ENCODE data around the gene EDAR. TPM values are rescaled to one million over a fixed set of nuclear protein-coding genes. Genes with fewer than 3 reads are reported as not detected.
A peak's percentile ranks its signal among the peaks of the same experiment; 100 is the strongest.

Gene EDAR
- total RNA-seq, 6 donors from 2014 or later: under 0.01 to 0.13 (median 0.09) TPM; not detected in 3

- H3K4me1 ChIP-seq: no peaks in the 10 kb centered on the region
- 89 to 91% methylated on average over 12 to 17 of the region's 17 CpGs for WGBS, 2 donors
- no peaks in the 10 kb centered on the region for H3K27me3 ChIP-seq
- no peak for TF ChIP-seq POLR2A (IDR thresholded peaks at IDR 0.05)
- no peak for TF ChIP-seq CTCF (IDR thresholded peaks at IDR 0.05)
- H3K27ac ChIP-seq: no peak overlapping the region
- H3K36me3 ChIP-seq: no peaks in the 10 kb centered on the region
- ATAC-seq (ENCODE audit: low FRiP score in 2 of 2) (no peak), DNase-seq (no peak)
- no peaks in the 10 kb centered on the region for H3K9me3 ChIP-seq
- no peak overlapping the region for H3K4me3 ChIP-seq
These were observed 60.2 kb downstream of the EDAR start for GRCh38 chr2:108928660-108929377.

GRCh38 chr2:108927936-108928659 is 60.9 kb downstream of the EDAR start:
- no peaks in the 10 kb centered on the region for H3K4me1 ChIP-seq
- no peak overlapping the region for H3K27ac ChIP-seq
- H3K27me3 ChIP-seq: no peaks in the 10 kb centered on the region
- H3K9me3 ChIP-seq: no peaks in the 10 kb centered on the region
- DNase-seq (no peak), ATAC-seq (ENCODE audit: low FRiP score in 2 of 2) (peak in 1 of 2 donors; percentile 52)
- H3K4me3 ChIP-seq: no peak overlapping the region
- TF ChIP-seq POLR2A (IDR thresholded peaks at IDR 0.05) (no peak), CTCF (IDR thresholded peaks at IDR 0.05) (peak; percentile 42 to 71 (median 65))
- no peaks in the 10 kb centered on the region for H3K36me3 ChIP-seq
- 87 to 88% methylated on average over 7 to 8 of the region's 8 CpGs for WGBS, 2 donors

GRCh38 chr2:108927405-108927804 is 61.6 kb downstream of the EDAR start:
- Histone ChIP-seq H3K9me3 (no peaks in the 10 kb centered on the region), H3K27ac (no peak overlapping the region), H3K4me1 (no peaks in the 10 kb centered on the region), H3K27me3 (no peaks in the 10 kb centered on the region), H3K4me3 (no peak overlapping the region), H3K36me3 (no peaks in the 10 kb centered on the region)
- TF ChIP-seq CTCF (IDR thresholded peaks at IDR 0.05) (no peak), POLR2A (IDR thresholded peaks at IDR 0.05) (no peak), POLR2AphosphoS5 (IDR thresholded peaks at IDR 0.05) (no peak), EP300 (IDR thresholded peaks at IDR 0.05) (no peak)
- DNase-seq (no peak), ATAC-seq (ENCODE audit: low FRiP score in 2 of 2) (no peak)
- WGBS, 2 donors: 91% methylated on average over 7 of the region's 7 CpGs; no CpG with 5 or more reads in 1 of the 2 donors

- Histone ChIP-seq H3K27ac (no peak overlapping the region), H3K36me3 (no peaks in the 10 kb centered on the region), H3K9me3 (no peaks in the 10 kb centered on the region), H3K4me1 (no peaks in the 10 kb centered on the region), H3K4me3 (no peak overlapping the region), H3K27me3 (no peaks in the 10 kb centered on the region)
- 59 to 85% methylated on average over 6 to 20 of the region's 20 CpGs for WGBS, 2 donors
- no peak for TF ChIP-seq POLR2A (IDR thresholded peaks at IDR 0.05)
- no peak for TF ChIP-seq POLR2AphosphoS5 (IDR thresholded peaks at IDR 0.05)
- TF ChIP-seq EP300 (IDR thresholded peaks at IDR 0.05): no peak
- no peak for TF ChIP-seq CTCF (IDR thresholded peaks at IDR 0.05)
- no peak for ATAC-seq (ENCODE audit: low FRiP score in 2 of 2)
- DNase-seq: no peak
These were observed 62.2 kb downstream of the EDAR start for GRCh38 chr2:108926561-108927380.

Data from upper lobe of left lung (tissue), 6 donors.